NCI-H1694 (cell line): ENCODE results near the gene STK36.

Experiments
- DNase-seq: peaks from one replicate; lab custom pipeline; 2025; lab: John Stamatoyannopoulos, UW

STK36 gene

GRCh38 chr2:218659988-218660358, 11.9 kb upstream of the STK36 start:
- no peak for DNase-seq

- no peak for DNase-seq
Measured at GRCh38 chr2:218662377-218662776, 9.5 kb upstream of the STK36 start.

GRCh38 chr2:218662827-218663226, 9.1 kb upstream of the STK36 start:
- no peak for DNase-seq

- no peak for DNase-seq
Measured at GRCh38 chr2:218663901-218664300, 8.0 kb upstream of the STK36 start.

GRCh38 chr2:218664653-218665052, 7.2 kb upstream of the STK36 start:
- no peak for DNase-seq

- DNase-seq = no peak
Measured at GRCh38 chr2:218671097-218671653, 711 bp upstream of the STK36 start.

- no peak for DNase-seq
Measured at GRCh38 chr2:218679119-218679518, 7.2 kb downstream of the STK36 start.

GRCh38 chr2:218680061-218680460, 8.2 kb downstream of the STK36 start:
- DNase-seq = no peak

GRCh38 chr2:218687400-218688060, 15.6 kb downstream of the STK36 start:
- DNase-seq = peak; percentile 86

GRCh38 chr2:218691234-218691633, 19.3 kb downstream of the STK36 start:
- DNase-seq = no peak

GRCh38 chr2:218694405-218695145, 22.7 kb downstream of the STK36 start:
- DNase-seq = no peak

GRCh38 chr2:218698885-218699284, 27.0 kb downstream of the STK36 start:
- DNase-seq = no peak

GRCh38 chr2:218701806-218702205, 29.9 kb downstream of the STK36 start:
- DNase-seq = no peak

- DNase-seq = no peak
Measured at GRCh38 chr2:218703341-218703740, 31.5 kb downstream of the STK36 start.

- no peak for DNase-seq
Measured at GRCh38 chr2:218708086-218708485, 36.2 kb downstream of the STK36 start.

GRCh38 chr2:218709908-218710307, 38.0 kb downstream of the STK36 start:
- DNase-seq = no peak

GRCh38 chr2:218710334-218710686, 38.4 kb downstream of the STK36 start:
- DNase-seq = no peak

GRCh38 chr2:218710687-218711549, 39.0 kb downstream of the STK36 start, which contains the start of gene TTLL4:
TSS of gene TTLL4 (plus strand) at chr2:218710835. CDS start at chr2:218737677, 26,842 bp downstream.
- peak; percentile 95 for DNase-seq

GRCh38 chr2:218711550-218711929, 39.7 kb downstream of the STK36 start:
- DNase-seq = no peak

GRCh38 chr2:218713922-218714321, 42.0 kb downstream of the STK36 start:
- no peak for DNase-seq

- no peak for DNase-seq
Measured at GRCh38 chr2:218716070-218716469, 44.2 kb downstream of the STK36 start.

- DNase-seq = no peak
Measured at GRCh38 chr2:218717262-218717661, 45.4 kb downstream of the STK36 start.
